ENCODE measurements around the gene CHRNB2. TPM values are rescaled to one million over a fixed set of nuclear protein-coding genes. Genes with fewer than 3 reads are reported as not detected.

Gene CHRNB2
- total RNA-seq, 2 donors from 2014 or later: 0.07 to 0.16 TPM

GRCh38 chr1:154614247-154614646 lies 46.7 kb downstream of the CHRNB2 start:
- no peaks in the 10 kb centered on the region for H3K36me3 ChIP-seq
- H3K4me1 ChIP-seq: peaks cover under 1% of the 10 kb centered on the region
- H3K9me3 ChIP-seq: no peaks in the 10 kb centered on the region
- H3K4me3 ChIP-seq: no peak overlapping the region
- no peak overlapping the region for H3K27ac ChIP-seq
- intact Hi-C loops (cut with DNase I): no loop called here
- no peak for DNase-seq
- H3K9ac ChIP-seq (ENCODE audit: low read depth in 2 of 2, low read length in 2 of 2): no peak overlapping the region
- no peaks in the 10 kb centered on the region for H3K27me3 ChIP-seq
- no peak for TF ChIP-seq CTCF (IDR thresholded peaks at IDR 0.05)

GRCh38 chr1:154614901-154615300 lies 47.3 kb downstream of the CHRNB2 start:
- no peak for TF ChIP-seq CTCF (IDR thresholded peaks at IDR 0.05)
- Histone ChIP-seq H3K9me3 (no peaks in the 10 kb centered on the region), H3K36me3 (no peaks in the 10 kb centered on the region), H3K9ac (ENCODE audit: low read depth in 2 of 2, low read length in 2 of 2) (no peak overlapping the region), H3K27me3 (no peaks in the 10 kb centered on the region), H3K27ac (no peak overlapping the region), H3K4me1 (no peaks in the 10 kb centered on the region), H3K4me3 (no peak overlapping the region)
- DNase-seq: no peak
- intact Hi-C loops (cut with DNase I): no loop called here

GRCh38 chr1:154615411-154615810 lies 47.8 kb downstream of the CHRNB2 start:
- no peak overlapping the region for H3K9ac ChIP-seq (ENCODE audit: low read depth in 2 of 2, low read length in 2 of 2)
- no peak for TF ChIP-seq CTCF (IDR thresholded peaks at IDR 0.05)
- intact Hi-C loops (cut with DNase I): no loop called here
- H3K27ac ChIP-seq: no peak overlapping the region
- no peak for DNase-seq
- H3K4me3 ChIP-seq: no peak overlapping the region
- H3K4me1 ChIP-seq: no peaks in the 10 kb centered on the region
- no peaks in the 10 kb centered on the region for H3K27me3 ChIP-seq
- no peaks in the 10 kb centered on the region for H3K9me3 ChIP-seq
- H3K36me3 ChIP-seq: no peaks in the 10 kb centered on the region

- no peak overlapping the region for H3K27ac ChIP-seq
- H3K27me3 ChIP-seq: no peaks in the 10 kb centered on the region
- no peaks in the 10 kb centered on the region for H3K9me3 ChIP-seq
- no peaks in the 10 kb centered on the region for H3K4me1 ChIP-seq
- no peak overlapping the region for H3K4me3 ChIP-seq
- no peak overlapping the region for H3K9ac ChIP-seq (ENCODE audit: low read depth in 2 of 2, low read length in 2 of 2)
- intact Hi-C loops (cut with DNase I): no loop called here
- DNase-seq: no peak
- TF ChIP-seq CTCF (IDR thresholded peaks at IDR 0.05): no peak
- H3K36me3 ChIP-seq: no peaks in the 10 kb centered on the region
These were observed 49.2 kb downstream of the CHRNB2 start for GRCh38 chr1:154616659-154617345.

GRCh38 chr1:154619181-154619948 lies 51.8 kb downstream of the CHRNB2 start:
- Histone ChIP-seq H3K27me3 (no peaks in the 10 kb centered on the region), H3K36me3 (no peaks in the 10 kb centered on the region), H3K4me1 (no peaks in the 10 kb centered on the region), H3K27ac (no peak overlapping the region), H3K4me3 (no peak overlapping the region), H3K9ac (ENCODE audit: low read depth in 2 of 2, low read length in 2 of 2) (no peak overlapping the region), H3K9me3 (no peaks in the 10 kb centered on the region)
- intact Hi-C loops (cut with DNase I): no loop called here
- no peak for TF ChIP-seq CTCF (IDR thresholded peaks at IDR 0.05)
- no peak for DNase-seq
